HL-60/S4 treated with retinoic acid at 250 ng/mL for 4 days and 3 days (cell line): ENCODE measurements around the gene DTX1.

ENCODE experiments used
- in situ Hi-C: fragments of 300-500 bp; cut with MboI; formaldehyde crosslinking; loops from 2 replicates; pipeline ENCODE4 v1.7.0; 2022; ENCODE audit warnings: low sequenced_read_pairs

DTX1 gene

DNA sequence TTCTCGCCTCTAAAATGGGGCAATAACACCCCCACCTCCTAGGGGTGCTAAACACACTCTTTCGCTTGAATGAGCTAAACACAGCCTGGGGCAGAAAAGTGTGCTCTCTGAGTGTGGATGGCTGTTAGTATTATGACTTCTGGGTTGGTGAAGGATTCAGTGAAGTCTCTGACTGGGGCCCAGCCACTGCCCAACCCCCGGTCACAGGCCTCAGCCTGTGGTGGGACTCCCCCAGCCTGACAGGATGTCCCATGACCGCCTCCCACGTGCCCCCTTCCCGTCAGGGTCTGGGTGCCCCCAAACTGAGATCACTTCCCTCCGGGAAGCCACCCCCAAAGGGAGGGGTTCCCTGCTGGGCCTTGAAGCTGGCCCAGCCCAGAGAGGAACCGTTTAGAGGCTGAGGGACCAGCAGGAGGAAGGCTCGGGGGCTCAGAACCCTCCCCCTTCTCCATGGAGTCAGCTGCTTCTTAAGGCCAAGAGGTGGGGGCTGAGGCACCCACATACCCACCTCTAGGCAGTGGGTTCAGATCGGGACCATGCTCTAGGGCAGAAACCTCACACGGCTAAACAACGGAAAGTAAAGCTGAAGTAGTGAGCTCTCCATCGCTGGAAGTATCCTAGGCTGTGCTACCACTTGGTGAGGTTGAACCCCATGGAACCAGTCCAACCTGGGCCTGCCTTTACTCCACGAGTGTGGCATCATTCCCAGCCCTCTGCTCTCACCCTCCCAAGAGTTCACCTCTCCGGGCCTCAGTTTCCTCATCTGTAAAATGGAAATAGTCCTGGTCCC lies 13.8 kb downstream of the DTX1 start:
- in situ Hi-C loops: no loop called here

GRCh38 chr12:113071135-113072112 lies 14.9 kb downstream of the DTX1 start:
- in situ Hi-C loops: no loop called here

- in situ Hi-C loops: no loop called here
These were observed 15.6 kb downstream of the DTX1 start for GRCh38 chr12:113072136-113072535.

GRCh38 chr12:113073586-113073985 lies 17.1 kb downstream of the DTX1 start:
- in situ Hi-C loops: no loop called here

DNA sequence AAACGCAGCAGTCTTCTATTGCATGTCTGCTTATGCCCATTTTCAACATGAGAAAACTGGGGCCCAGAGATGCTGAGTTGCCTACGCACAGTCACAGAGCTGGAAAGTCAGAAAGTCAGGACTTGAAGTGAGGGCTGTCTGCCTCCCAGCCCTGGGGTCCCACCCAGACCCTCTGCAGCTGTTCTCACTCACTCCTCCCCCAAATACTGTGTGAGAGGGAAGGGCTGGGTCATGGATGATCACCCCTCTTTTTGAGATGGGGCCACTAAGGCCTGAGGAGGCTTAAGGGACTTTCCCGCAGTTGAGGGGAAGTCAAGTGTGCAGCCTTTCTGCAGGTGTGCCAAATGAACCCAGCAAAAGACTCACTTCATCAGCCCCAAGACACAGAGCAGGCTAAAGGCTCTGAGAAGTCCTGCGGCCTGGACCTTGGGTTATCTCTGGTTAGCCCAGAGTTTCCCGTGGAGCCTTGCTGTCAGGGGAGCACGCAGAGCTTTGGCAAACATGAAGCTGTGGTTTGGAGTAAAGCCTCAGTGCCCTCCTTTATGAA lies 18.7 kb downstream of the DTX1 start:
- in situ Hi-C loops: no loop called here

DNA sequence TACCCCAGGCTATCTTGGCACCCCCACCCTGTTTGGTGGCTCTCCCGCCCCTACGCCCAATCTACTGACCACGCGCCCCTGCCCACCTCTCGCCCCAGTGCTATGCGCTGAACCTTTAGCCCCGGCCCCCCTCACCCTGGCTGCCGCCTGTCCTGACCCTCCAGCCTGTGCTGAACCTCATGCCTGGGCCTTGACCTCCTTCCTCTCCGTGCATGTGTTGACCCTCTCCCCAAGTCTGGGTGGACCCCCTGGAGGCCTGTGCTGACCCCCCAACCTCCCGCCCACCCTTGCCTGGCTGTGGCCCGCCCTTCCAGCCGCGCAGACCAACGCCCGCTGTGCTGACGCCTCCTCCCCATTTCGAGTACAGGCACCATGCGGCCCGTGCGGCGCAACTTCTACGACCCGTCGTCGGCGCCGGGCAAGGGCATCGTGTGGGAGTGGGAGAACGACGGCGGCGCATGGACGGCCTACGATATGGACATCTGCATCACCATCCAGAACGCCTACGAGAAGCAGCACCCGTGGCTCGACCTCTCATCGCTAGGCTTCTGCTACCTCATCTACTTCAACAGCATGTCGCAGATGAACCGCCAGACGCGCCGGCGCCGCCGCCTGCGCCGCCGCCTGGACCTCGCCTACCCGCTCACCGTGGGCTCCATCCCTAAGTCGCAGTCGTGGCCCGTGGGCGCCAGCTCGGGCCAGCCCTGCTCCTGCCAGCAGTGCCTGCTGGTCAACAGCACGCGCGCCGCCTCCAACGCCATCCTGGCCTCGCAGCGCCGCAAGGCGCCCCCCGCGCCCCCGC lies 20.7 kb downstream of the DTX1 start:
- in situ Hi-C loops: no loop called here

- in situ Hi-C loops: no loop called here
These were observed 21.3 kb downstream of the DTX1 start for GRCh38 chr12:113077859-113078255.

DNA sequence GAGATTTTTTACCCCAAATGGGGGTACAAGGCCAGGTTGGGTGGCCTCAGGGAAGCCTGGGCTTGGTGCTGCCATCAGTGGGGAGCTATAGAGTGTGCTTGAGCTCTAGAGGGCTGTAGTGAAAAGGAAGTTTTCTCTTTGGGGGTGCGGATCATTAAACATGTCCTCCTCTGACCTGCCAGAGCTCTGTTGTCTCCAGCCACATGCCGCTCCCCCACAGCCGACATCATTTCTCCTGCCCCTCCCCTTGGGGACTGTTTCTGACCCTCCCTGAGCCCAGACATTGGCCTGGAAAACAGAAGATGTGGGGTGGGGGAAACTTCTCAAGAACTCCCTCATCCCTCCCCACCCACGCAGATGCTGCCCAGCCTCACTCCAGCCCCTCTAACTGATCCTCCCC lies 25.3 kb downstream of the DTX1 start:
- in situ Hi-C loops: no loop called here

DNA sequence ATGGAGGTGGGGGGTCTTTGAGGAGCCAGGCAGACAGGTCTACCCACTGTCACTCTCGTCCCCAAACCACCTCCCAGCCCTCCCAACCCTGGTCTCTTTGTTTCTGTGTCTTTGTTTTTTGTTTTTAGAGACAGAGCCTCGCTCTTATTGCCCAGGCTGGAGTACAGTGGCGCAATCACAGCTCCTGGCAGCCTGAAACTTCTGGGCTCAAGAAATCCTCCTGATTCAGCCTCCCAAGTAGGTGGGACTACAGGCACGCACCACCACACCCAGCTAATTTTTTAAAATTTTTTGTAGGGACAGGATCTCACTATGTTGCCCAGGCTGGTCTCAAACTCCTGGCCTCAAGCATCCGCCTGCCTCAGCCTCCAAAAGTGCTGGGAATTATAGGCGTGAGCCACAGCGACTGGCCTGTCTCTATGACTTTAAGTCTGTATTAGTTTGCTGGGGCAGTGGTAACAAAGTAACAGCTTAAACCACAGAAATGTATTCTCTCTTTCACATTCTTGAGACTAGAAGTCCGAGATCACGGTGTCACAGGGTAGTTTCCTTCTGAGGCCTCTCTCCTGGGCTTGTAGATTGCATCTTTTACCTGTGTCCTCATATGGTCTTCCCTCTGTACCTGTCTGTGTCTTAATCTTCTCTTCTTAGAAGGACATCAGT lies 26.1 kb downstream of the DTX1 start:
- in situ Hi-C loops: no loop called here

DNA sequence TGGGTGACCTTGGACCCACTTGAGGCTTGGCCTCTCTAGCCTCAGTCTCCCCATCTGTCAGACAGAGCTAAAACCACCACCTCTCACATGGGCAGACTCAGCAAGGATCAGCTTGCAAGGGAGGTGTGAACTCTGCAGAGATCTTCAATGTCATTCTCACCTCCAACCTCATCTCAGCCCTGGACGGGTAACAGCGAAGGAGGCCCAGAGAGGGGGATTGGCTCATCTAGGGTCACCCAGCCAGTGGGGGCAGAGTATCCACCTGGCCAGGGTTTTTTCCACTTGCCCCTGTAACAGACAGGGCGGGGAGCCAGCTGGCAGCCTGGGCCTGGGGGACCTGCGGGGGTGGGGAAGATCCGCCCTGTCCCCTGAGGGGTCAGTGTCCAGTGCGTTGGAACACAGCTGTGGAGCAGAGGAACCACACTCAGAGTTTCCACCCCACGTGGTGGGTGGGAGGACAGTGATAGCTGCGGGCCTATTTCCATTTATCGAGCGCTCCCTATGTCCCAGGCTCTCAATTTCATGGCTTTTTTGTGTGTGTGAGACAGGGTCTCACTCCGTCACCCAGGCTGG lies 27.4 kb downstream of the DTX1 start:
- in situ Hi-C loops: no loop called here

GRCh38 chr12:113086249-113087164 lies 30.0 kb downstream of the DTX1 start:
- in situ Hi-C loops: no loop called here

DNA sequence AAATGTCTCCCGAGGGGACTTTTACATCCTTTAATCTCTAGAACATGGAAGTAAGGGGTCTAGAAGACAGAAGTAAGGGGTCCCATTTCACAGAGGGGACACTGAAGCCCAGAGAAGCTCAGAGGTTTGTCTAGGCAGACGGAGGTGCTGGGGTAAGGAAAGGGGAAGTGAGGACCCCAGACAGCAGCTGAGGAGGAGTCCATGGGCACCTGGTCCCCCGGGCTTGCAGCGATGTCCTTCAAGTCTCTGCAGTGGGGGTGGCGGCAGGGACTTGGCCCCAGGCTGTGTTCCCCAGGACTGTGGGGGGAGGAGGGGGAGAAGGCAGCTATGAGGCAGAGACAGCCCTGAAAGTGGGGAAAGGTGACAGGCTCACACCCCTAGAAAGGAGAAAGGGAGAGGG lies 30.7 kb downstream of the DTX1 start:
- in situ Hi-C loops: no loop called here

- in situ Hi-C loops: no loop called here
These were observed 31.5 kb downstream of the DTX1 start for GRCh38 chr12:113088037-113088436.

DNA sequence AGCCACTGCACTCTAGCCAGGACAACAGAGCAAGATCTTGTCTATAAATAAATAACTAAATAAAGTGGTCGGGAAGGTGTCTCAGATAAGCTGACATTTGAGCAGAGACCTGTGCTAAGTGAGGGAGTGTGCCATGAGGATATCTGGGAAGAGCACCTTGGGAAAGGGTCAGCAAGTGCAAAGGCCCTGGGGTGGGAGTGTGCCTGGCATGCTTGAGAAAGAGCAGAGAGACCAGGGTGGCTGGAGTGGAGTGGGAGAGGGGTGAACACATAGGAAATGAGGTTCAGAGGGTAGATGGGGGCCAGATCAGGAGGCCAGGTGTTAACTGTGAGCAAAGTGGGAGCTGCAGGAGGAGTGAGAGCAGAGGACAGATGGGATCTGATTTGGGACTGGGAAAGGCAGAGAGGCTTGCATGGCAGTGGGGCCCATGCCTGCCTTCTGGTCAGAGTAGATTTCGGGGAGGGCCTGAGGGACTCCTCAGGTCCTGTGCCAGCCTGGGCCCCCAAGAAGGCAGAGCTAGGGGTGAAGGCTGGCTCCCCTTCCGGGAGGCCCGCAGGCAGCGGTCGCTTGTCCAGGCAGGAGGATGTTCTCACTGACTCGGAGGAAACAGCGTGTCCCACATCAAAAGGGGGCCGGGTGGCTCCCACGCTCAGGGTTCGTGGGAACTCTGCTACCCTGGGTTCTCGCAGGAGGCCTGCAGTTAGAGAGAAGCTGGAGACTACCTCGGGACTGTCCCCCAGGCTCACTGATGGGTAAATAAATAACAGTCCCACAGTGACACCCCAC lies 32.6 kb downstream of the DTX1 start:
- in situ Hi-C loops: no loop called here

GRCh38 chr12:113089839-113090238 lies 33.3 kb downstream of the DTX1 start:
- in situ Hi-C loops: no loop called here

DNA sequence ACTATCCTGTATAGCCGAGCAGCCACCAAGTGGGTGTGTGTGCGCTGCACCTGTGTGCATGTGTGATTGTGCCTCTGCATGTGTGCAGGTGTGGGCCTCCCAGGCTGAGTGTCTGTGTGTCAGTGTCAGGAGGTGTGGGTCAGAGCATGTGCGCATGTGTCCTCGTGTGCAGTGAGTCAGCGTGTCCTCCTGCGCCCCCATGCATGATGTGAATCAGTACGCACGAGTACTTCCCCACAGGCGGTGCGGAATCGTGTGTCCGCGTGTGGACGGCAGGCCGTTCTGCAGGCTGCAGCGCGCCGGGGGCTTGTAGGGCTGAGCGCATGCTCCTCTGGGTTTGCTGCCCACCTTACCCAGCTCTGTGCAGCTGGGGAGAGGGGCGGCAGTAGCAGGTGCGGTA lies 34.2 kb downstream of the DTX1 start:
- in situ Hi-C loops: no loop called here

GRCh38 chr12:113091506-113091905 lies 35.0 kb downstream of the DTX1 start:
- in situ Hi-C loops: no loop called here
